CD4-positive, alpha-beta T cell treated with Interleukin-21 for 1 hour (primary cell): ENCODE data around the gene PCDH9.

ENCODE experiments used
- DNase-seq: peaks from one replicate; pipeline ENCODE4 v3.0.0-alpha.2; 2020

The PCDH9 gene

GRCh38 chr13:66965181-66965580 is 265.0 kb downstream of the PCDH9 start:
- no peak for DNase-seq

GRCh38 chr13:66962953-66963352 is 267.2 kb downstream of the PCDH9 start:
- DNase-seq, result no peak

- no peak for DNase-seq
Observed at GRCh38 chr13:66958611-66959010, 271.5 kb downstream of the PCDH9 start.

- no peak for DNase-seq
Observed at GRCh38 chr13:66952507-66952906, 277.6 kb downstream of the PCDH9 start.

GRCh38 chr13:66951426-66951825 is 278.7 kb downstream of the PCDH9 start:
- DNase-seq, result no peak

GRCh38 chr13:66950666-66951065 is 279.5 kb downstream of the PCDH9 start:
- DNase-seq, result no peak

GRCh38 chr13:66948910-66949309 is 281.2 kb downstream of the PCDH9 start:
- DNase-seq, result no peak

GRCh38 chr13:66943530-66943929 is 286.6 kb downstream of the PCDH9 start:
- no peak for DNase-seq

GRCh38 chr13:66940113-66940512 is 290.0 kb downstream of the PCDH9 start:
- no peak for DNase-seq

GRCh38 chr13:66937423-66937822 is 292.7 kb downstream of the PCDH9 start:
- no peak for DNase-seq

- no peak for DNase-seq
Observed at GRCh38 chr13:66933994-66934393, 296.1 kb downstream of the PCDH9 start.

- DNase-seq, result no peak
Observed at GRCh38 chr13:66933527-66933926, 296.6 kb downstream of the PCDH9 start.

GRCh38 chr13:66927562-66927961 is 302.6 kb downstream of the PCDH9 start:
- no peak for DNase-seq

- DNase-seq, result no peak
Observed at GRCh38 chr13:66926851-66927524, 303.1 kb downstream of the PCDH9 start.

- no peak for DNase-seq
Observed at GRCh38 chr13:66926200-66926850, 303.8 kb downstream of the PCDH9 start.

- DNase-seq, result no peak
Observed at GRCh38 chr13:66922444-66922843, 307.7 kb downstream of the PCDH9 start.

- DNase-seq, result no peak
Observed at GRCh38 chr13:66921437-66921836, 308.7 kb downstream of the PCDH9 start.

- no peak for DNase-seq
Observed at GRCh38 chr13:66915596-66916185, 314.4 kb downstream of the PCDH9 start.

- no peak for DNase-seq
Observed at GRCh38 chr13:66914155-66914554, 316.0 kb downstream of the PCDH9 start.

- no peak for DNase-seq
Observed at GRCh38 chr13:66911411-66911939, 318.7 kb downstream of the PCDH9 start.

- DNase-seq, result no peak
Observed at GRCh38 chr13:66899955-66900354, 330.2 kb downstream of the PCDH9 start.

GRCh38 chr13:66896933-66897332 is 333.2 kb downstream of the PCDH9 start:
- DNase-seq, result no peak

- DNase-seq, result no peak
Observed at GRCh38 chr13:66895780-66896179, 334.4 kb downstream of the PCDH9 start.

- no peak for DNase-seq
Observed at GRCh38 chr13:66895320-66895719, 334.8 kb downstream of the PCDH9 start.
